Subcutaneous abdominal adipose tissue (tissue), 5 donors: ENCODE data around the gene GID8.

Experiments used
- H3K27ac ChIP-seq: one replicate; pipeline ENCODE4 v1.7.0; 2013; ENCODE audit warnings: low read depth, mild to moderate bottlenecking, inconsistent platforms, low read length, moderate library complexity
- H3K27me3 ChIP-seq, 5 donors: one replicate each; pipeline ENCODE4 v1.7.0; 2013; ENCODE audit warnings: low read length in 5 of 5, inconsistent platforms in 1 of 5; ENCODE audit not compliant: control insufficient read depth in 5 of 5, insufficient read depth in 4 of 5
- H3K36me3 ChIP-seq, 5 donors: one replicate each; pipeline ENCODE4 v1.7.0; 2013; ENCODE audit warnings: low read length in 5 of 5; ENCODE audit not compliant: control insufficient read depth in 5 of 5, insufficient read depth in 5 of 5
- H3K4me1 ChIP-seq, 5 donors: one replicate each; pipeline ENCODE4 v1.7.0; 2013; ENCODE audit warnings: low read length in 5 of 5, mild to moderate bottlenecking in 3 of 5, moderate library complexity in 1 of 5; ENCODE audit not compliant: control insufficient read depth in 5 of 5, insufficient read depth in 5 of 5
- H3K4me3 ChIP-seq, 5 donors: one replicate each; pipeline ENCODE4 v1.7.0; 2013; ENCODE audit warnings: low read length in 5 of 5, low read depth in 1 of 5
- H3K9ac ChIP-seq, 5 donors: one replicate each; pipeline ENCODE4 v1.7.0; 2013; ENCODE audit warnings: low read length in 5 of 5, mild to moderate bottlenecking in 4 of 5, moderate library complexity in 3 of 5
- H3K9me3 ChIP-seq, 5 donors: one replicate each; pipeline ENCODE4 v1.7.0; 2013; ENCODE audit warnings: low read length in 5 of 5; ENCODE audit not compliant: control insufficient read depth in 5 of 5
- donor health status: healthy.
- donor health status: healthy.
- donor health status: healthy.
- donor health status: healthy.
- donor health status: healthy.

The GID8 gene

GRCh38 chr20:62997417-62998035, 59.6 kb downstream of the GID8 start:
- Histone ChIP-seq H3K27ac (no peak overlapping the region), H3K27me3 (peaks cover 35 to 71% (median 67%) of the 10 kb centered on the region in 5 donors), H3K9ac (no peak overlapping the region), H3K4me1 (no peaks in the 10 kb centered on the region), H3K9me3 (peaks cover 0 to 4% (median 0%) of the 10 kb centered on the region in 5 donors), H3K36me3 (no peaks in the 10 kb centered on the region), H3K4me3 (no peak overlapping the region)
